Neuron (in vitro differentiated cells): ENCODE measurements around the gene OR6B3.

Experiments
- H2AFZ ChIP-seq: one replicate; pipeline ENCODE4 v1.6.1; 2013; ENCODE audit warnings: low read depth, mild to moderate bottlenecking, inconsistent platforms, low read length, moderate library complexity
- H3K27me3 ChIP-seq: one replicate; pipeline ENCODE4 v1.6.1; 2013; ENCODE audit warnings: low read length; ENCODE audit not compliant: insufficient read depth
- H3K36me3 ChIP-seq: one replicate; pipeline ENCODE4 v1.6.1; 2013; ENCODE audit warnings: low read length; ENCODE audit not compliant: insufficient read depth
- H3K4me1 ChIP-seq: one replicate; pipeline ENCODE4 v1.6.1; 2013; ENCODE audit warnings: low read length; ENCODE audit not compliant: insufficient read depth
- H3K4me3 ChIP-seq: 2 replicates; pipeline ENCODE4 v1.5.1; 2013; ENCODE audit warnings: mild to moderate bottlenecking, low read length, moderate library complexity
- H3K9me3 ChIP-seq: one replicate; pipeline ENCODE4 v1.6.1; 2013; ENCODE audit warnings: low read length

The OR6B3 gene

GRCh38 chr2:240053173-240054155, at the start of gene OR6B3:
Gene OR6B3, minus strand, starts transcription at chr2:240053521.
- no peak within 1 kb of the TSS for H2AFZ ChIP-seq
- peaks cover 49% of the 10 kb centered on the region for H3K27me3 ChIP-seq
- no peaks in the 10 kb centered on the region for H3K36me3 ChIP-seq
- H3K4me3 ChIP-seq = no peak within 1 kb of the TSS
- no peaks in the 10 kb centered on the region for H3K4me1 ChIP-seq
- H3K9me3 ChIP-seq = no peaks in the 10 kb centered on the region

- H3K4me1 ChIP-seq = peaks cover 4% of the 10 kb centered on the region
- H3K27me3 ChIP-seq = peaks cover 36% of the 10 kb centered on the region
- peaks cover 9% of the 10 kb centered on the region for H3K9me3 ChIP-seq
These were observed 45.0 kb upstream of the OR6B3 start for GRCh38 chr2:240098349-240098748.

GRCh38 chr2:240095556-240096523, 42.5 kb upstream of the OR6B3 start:
- no peak overlapping the region for H2AFZ ChIP-seq
- peaks cover 4% of the 10 kb centered on the region for H3K4me1 ChIP-seq
- H3K9me3 ChIP-seq = peaks cover 11% of the 10 kb centered on the region
- peaks cover 39% of the 10 kb centered on the region for H3K27me3 ChIP-seq
- H3K4me3 ChIP-seq = no peak overlapping the region
- no peaks in the 10 kb centered on the region for H3K36me3 ChIP-seq

More at GRCh38 chr2:240098349-240098748, 45.0 kb upstream of the OR6B3 start:
- no peak overlapping the region for H3K4me3 ChIP-seq
- no peak overlapping the region for H2AFZ ChIP-seq
- no peaks in the 10 kb centered on the region for H3K36me3 ChIP-seq

- Histone ChIP-seq H3K9me3 (peaks cover 6% of the 10 kb centered on the region), H2AFZ (no peak overlapping the region), H3K36me3 (no peaks in the 10 kb centered on the region), H3K4me1 (no peaks in the 10 kb centered on the region), H3K4me3 (no peak overlapping the region), H3K27me3 (peaks cover 18% of the 10 kb centered on the region)
These were observed 36.0 kb upstream of the OR6B3 start for GRCh38 chr2:240089306-240089705.

GRCh38 chr2:240086563-240086962, 33.2 kb upstream of the OR6B3 start:
- Histone ChIP-seq H3K36me3 (no peaks in the 10 kb centered on the region), H3K4me3 (no peak overlapping the region), H2AFZ (no peak overlapping the region), H3K4me1 (no peaks in the 10 kb centered on the region), H3K9me3 (peaks cover 2% of the 10 kb centered on the region), H3K27me3 (peaks cover 9% of the 10 kb centered on the region)

GRCh38 chr2:240078631-240079030, 25.3 kb upstream of the OR6B3 start:
- Histone ChIP-seq H2AFZ (no peak overlapping the region), H3K9me3 (no peaks in the 10 kb centered on the region), H3K4me3 (no peak overlapping the region), H3K4me1 (no peaks in the 10 kb centered on the region), H3K27me3 (no peaks in the 10 kb centered on the region), H3K36me3 (no peaks in the 10 kb centered on the region)

- Histone ChIP-seq H3K4me1 (no peaks in the 10 kb centered on the region), H3K27me3 (no peaks in the 10 kb centered on the region), H2AFZ (no peak overlapping the region), H3K9me3 (no peaks in the 10 kb centered on the region), H3K4me3 (no peak overlapping the region), H3K36me3 (no peaks in the 10 kb centered on the region)
These were observed 24.1 kb upstream of the OR6B3 start for GRCh38 chr2:240077442-240077841.

GRCh38 chr2:240074545-240074944, 21.2 kb upstream of the OR6B3 start:
- H2AFZ ChIP-seq = no peak overlapping the region
- no peaks in the 10 kb centered on the region for H3K36me3 ChIP-seq
- no peaks in the 10 kb centered on the region for H3K4me1 ChIP-seq
- H3K9me3 ChIP-seq = no peaks in the 10 kb centered on the region
- no peak overlapping the region for H3K4me3 ChIP-seq
- H3K27me3 ChIP-seq = no peaks in the 10 kb centered on the region

GRCh38 chr2:240070907-240071306, 17.6 kb upstream of the OR6B3 start:
- Histone ChIP-seq H3K4me1 (no peaks in the 10 kb centered on the region), H3K4me3 (no peak overlapping the region), H3K27me3 (peaks cover 3% of the 10 kb centered on the region), H3K36me3 (no peaks in the 10 kb centered on the region), H2AFZ (no peak overlapping the region), H3K9me3 (no peaks in the 10 kb centered on the region)

- Histone ChIP-seq H3K4me3 (no peak overlapping the region), H3K27me3 (peaks cover 3% of the 10 kb centered on the region), H3K9me3 (no peaks in the 10 kb centered on the region), H2AFZ (no peak overlapping the region), H3K36me3 (no peaks in the 10 kb centered on the region), H3K4me1 (no peaks in the 10 kb centered on the region)
These were observed 16.5 kb upstream of the OR6B3 start for GRCh38 chr2:240069829-240070228.

GRCh38 chr2:240068193-240068592, 14.9 kb upstream of the OR6B3 start:
- Histone ChIP-seq H3K27me3 (peaks cover 3% of the 10 kb centered on the region), H3K4me3 (no peak overlapping the region), H3K9me3 (no peaks in the 10 kb centered on the region), H3K4me1 (no peaks in the 10 kb centered on the region), H2AFZ (no peak overlapping the region), H3K36me3 (no peaks in the 10 kb centered on the region)

GRCh38 chr2:240066489-240066888, 13.2 kb upstream of the OR6B3 start:
- Histone ChIP-seq H3K4me3 (no peak overlapping the region), H3K4me1 (no peaks in the 10 kb centered on the region), H3K9me3 (no peaks in the 10 kb centered on the region), H2AFZ (no peak overlapping the region), H3K36me3 (no peaks in the 10 kb centered on the region), H3K27me3 (peaks cover 3% of the 10 kb centered on the region)

GRCh38 chr2:240064898-240065297, 11.6 kb upstream of the OR6B3 start:
- Histone ChIP-seq H3K27me3 (peaks cover 3% of the 10 kb centered on the region), H3K36me3 (no peaks in the 10 kb centered on the region), H3K9me3 (no peaks in the 10 kb centered on the region), H3K4me1 (no peaks in the 10 kb centered on the region), H3K4me3 (no peak overlapping the region), H2AFZ (no peak overlapping the region)
